ENCODE results near the gene CIDEA.

- no peak for TF ChIP-seq CTCF (IDR thresholded peaks at IDR 0.05)
- no peak for TF ChIP-seq EP300 (IDR thresholded peaks at IDR 0.05)
These were observed 8.4 kb upstream of the CIDEA start for GRCh38 chr18:12245793-12246135.

Measured in upper lobe of left lung (tissue), 4 donors.